HTERT RPE-1 (cell line): ENCODE results near the gene STOX2.

Experiments used
- in situ Hi-C: fragments of 300-500 bp; cut with MboI; formaldehyde crosslinking; loops from 4 replicates; pipeline ENCODE4 v1.14.3; 2020; ENCODE audit warnings: low sequenced_read_pairs

STOX2 gene

DNA sequence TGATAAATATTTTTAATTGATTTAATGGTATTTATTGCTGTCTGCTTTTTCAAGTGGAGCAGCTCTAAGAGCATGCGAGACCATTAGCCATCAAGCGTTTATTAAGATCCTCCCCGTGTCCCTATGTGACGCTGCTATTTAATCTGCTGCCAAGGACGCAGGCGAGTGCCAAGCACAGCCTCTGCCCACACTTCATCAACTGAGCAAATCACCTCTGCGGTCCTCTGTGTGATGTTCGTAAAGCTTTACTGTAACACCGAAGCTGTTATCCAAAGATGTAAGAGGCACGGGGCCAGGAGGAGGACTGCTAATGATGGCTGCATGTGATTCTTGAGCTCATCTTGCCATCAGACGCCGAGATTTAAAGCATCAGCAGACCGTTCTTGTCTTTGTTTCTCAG lies 79.5 kb downstream of the STOX2 start:
- in situ Hi-C loops = no loop called here

DNA sequence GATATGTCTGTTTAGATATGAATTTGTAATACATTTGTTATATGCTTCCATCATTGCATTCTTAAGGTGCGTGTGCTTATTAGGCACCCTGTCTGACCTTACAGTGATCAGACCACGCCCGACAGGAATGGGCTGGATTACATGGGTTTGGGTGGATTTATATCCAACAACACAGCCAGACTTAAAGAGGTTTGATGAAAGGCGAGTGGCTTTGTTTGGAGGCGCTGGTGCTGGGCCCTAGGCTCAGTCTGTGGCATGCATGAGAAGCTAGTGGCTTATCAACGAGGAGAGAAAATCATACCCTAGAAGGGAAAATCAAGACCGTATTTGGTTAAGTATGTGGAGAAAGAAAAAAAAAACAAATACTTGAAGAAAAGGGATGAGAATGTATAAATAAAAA lies 80.7 kb downstream of the STOX2 start:
- in situ Hi-C loops = no loop called here

DNA sequence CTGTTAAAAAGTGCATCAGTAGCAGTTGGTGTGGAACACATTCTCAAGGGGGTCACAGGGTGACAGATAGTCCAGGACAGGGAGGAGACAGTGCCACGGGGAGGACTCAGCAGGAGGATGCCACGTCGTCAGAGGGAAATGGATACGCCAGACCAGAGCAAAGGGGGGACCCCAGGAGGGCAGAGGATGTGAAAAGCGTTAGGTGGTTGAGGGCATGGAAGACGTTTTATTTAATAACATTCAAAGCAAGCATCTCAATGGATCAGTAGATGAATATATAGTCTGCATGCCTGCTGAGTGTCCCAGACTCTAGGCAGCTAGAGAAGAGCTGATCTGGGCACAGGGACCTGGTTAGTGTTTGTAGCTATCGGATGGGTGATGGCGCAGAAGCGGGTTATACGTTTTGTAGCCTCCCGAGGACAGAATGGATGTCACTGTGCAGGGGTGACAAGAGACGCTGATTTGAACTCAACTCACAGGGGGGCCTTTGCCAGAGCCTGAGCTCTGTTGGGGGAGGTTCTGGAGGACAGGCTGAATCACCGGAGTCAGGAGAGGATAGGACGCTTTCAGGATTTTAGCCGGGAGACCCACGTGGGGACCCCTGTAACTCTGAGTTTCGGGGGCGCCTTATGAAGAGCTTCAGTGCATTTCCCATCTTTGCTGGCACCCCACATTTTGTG lies 81.3 kb downstream of the STOX2 start:
- in situ Hi-C loops = no loop called here

DNA sequence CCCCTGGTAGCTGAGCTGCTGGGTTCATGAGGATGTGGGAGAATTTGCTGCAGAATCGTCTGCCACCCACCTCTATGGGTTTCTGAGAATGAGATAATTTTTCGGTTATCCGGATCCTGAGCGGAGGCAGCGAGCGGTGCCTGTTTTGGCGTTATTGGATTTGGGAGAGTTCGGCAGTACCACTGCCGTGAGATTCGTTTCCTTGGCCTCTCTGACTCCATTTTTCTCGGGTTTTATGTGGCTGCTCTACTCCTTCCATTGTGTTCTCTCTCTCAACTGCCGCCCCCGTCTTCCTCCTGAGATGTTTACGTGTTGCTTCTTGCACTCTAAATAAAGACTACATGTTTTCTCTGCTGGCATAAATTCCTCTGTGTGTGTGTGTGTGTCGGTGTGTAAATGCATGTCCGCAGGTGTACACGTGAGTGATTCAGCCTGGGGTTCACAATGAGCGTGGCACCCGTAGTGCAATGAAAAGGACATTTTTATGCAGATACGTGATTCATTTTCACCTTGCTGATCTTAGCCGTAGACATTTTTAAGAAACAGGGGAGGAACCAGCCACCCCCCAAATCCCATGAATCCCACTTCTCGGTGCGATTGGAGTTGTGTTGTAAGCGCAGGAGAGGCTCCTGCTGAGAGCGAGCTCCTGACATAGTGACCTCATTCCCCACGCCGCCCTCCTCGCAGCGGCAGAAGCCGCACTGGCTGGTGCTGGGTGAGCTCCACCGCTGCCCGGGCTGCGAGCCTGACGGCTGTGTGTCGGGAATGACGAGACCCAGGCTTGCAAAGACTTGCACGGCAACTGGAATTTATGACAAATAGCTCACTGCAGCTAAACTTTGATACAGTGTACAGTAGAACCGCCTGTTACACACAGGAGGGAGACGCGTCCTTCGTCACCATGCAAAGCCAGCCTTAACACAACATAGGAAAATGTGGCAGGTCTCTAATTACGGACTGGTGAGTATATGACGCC lies 82.2 kb downstream of the STOX2 start:
- in situ Hi-C loops = no loop called here

GRCh38 chr4:183987987-183988392 lies 82.9 kb downstream of the STOX2 start:
- in situ Hi-C loops = no loop called here

- in situ Hi-C loops = no loop called here
Observed at GRCh38 chr4:183988874-183989273, 83.8 kb downstream of the STOX2 start.

DNA sequence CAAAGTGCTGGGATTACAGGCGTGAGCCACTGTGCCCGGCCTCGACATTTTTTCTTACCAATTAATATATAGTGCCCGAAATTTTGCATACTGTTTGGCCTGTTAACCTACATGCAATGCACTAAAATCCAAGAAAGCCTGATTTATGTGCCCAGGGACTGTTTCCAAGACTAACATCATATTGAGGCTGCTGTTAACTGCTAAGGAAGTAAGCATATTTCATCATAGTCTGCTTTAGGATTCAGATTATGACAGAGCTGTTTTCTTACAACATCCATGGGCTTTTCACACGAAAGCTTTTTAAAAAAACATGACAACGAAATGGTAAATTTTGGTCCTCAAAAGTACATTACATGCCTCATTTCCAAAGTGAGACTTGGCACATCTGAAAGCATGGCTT lies 84.4 kb downstream of the STOX2 start:
- in situ Hi-C loops = no loop called here

- in situ Hi-C loops = no loop called here
Observed at GRCh38 chr4:183989931-183990330, 84.8 kb downstream of the STOX2 start.

- in situ Hi-C loops = no loop called here
Observed at GRCh38 chr4:183993676-183994075, 88.6 kb downstream of the STOX2 start.

DNA sequence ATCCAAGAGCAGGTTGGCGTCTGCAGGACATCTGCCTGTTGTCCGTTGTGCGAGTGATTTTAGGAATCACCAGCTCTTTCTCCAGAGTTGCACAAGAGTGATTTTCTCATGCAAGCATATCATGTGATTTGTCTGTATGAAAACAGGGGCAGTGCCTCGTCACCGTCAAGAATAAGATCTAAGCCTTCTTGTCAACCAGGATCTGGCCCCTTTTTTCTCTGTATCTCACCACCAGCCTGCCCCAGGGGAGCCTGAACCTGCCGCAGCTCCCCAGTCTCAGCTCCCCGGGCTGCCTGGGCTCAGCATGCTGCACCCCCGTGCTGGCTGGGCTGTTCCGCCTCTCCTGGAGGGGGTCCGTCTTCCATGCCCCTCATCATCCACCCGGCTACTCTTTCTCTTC lies 90.5 kb downstream of the STOX2 start:
- in situ Hi-C loops = no loop called here

DNA sequence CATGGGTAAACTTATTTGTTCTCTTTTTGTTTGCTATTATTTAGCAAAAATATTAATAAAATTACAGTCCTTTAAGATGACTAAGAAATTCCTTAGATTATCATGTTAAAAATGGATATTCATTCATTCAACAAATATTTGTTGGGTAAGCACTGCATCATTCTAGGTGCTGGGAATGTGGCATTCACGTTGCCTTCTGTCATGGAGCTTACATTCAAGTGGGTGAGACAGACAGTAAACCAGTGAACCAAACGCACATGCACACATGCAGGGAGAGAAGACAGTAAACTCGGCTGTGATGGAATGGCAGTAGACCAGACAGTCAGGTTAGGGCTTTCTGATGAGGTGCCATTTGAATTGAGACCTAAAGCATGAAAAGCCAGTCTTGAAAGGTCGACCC lies 91.8 kb downstream of the STOX2 start:
- in situ Hi-C loops = no loop called here

DNA sequence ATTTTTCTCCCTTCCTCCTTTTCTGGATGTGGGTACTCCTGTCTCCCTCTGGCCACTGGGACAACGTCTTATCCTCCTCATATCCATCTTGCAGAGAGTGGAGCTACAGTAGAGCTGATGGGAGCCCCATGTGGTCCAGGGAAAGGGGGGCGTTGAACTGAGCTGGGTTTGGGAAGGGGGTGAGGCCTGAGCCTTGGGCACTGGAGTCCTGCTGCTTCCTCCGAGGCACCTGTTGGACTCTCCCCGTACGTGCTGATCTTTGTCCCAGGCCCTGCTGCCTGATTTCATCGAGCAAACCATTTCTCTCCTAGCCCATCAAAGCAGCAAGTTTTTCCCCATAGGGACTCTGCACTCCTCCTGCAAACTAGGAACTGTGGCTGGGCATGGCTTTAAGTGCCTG lies 94.3 kb downstream of the STOX2 start:
- in situ Hi-C loops = no loop called here

DNA sequence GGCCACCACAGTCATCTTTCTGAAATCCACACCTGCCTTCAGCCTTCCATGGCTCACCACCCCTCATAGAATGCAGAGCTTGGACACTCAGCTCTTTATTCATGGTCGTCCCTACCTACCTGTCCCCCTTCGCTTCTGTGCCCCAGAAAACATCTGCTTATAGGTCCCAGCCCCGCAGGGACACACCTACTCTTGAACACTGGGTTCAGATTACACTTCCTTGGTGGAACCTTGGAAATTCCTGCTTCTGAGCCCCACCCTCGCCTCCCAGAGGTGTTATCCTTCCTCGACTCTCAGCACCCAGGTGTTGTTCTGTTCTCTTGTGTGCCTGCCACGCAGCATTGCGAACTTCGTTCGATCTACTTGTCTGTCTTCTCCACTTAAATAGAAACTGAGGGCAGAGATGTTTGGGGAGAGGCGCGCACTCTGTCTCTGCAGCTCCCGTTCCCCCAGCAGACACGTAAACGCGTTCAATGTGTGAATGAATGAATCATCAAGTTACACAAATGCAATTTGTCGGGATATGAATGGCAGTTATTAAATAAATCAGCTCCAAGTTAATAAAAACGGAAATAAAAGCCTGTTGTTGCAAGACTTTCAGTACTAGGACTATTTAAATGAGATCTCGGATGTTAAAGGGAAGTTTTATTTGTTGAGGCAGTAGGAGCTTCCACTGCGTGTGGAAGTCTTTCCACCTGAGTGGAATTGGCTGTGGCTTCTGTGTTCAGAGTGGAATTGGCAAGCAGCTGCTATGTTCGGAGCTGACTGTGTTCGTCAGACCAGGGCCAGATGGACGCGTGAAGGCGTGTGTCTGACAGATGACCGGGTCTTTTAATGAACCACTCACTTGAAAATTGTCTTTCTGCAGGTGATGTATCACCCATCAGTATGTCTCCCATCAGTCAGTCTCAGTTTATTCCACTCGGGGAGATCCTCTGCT lies 95.6 kb downstream of the STOX2 start:
- in situ Hi-C loops = no loop called here

DNA sequence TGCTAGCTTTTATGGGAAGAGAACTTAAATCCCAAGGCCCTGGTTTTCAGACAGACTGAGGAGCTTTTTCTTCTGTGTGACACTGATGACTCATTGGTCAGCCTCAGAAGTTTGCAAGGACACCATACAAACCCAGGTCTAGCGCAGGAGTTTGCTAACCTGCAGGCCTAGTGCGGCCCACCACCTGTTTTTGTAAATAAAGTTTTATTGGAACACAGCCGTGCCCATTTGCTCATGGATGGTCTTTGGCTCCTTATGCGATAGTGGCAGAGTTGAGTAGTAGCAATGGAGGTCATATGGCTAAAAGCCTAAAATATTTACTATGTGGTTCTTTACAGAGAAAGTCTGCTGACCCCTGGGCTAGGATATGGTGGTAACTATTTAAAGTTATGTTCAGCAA lies 98.3 kb downstream of the STOX2 start:
- in situ Hi-C loops = no loop called here

DNA sequence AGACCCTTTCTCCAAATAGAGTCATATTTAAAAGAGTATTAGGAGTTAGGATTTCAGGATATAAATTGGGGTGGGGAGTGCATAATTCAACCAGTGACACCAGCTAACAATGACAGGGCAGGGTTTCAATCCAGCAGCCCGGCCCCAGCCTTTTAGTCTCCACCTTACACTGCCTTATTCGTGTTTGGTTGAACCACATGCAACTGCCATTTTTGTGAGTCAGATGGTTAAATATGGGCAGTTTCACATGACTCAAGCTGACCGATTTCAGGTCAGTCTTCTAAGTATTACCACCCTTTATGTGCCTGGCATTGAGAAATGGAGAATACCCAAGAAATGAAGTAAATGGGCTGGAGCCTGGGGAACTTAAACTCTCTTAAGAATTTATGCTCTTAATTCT lies 102.8 kb downstream of the STOX2 start:
- in situ Hi-C loops = no loop called here

- in situ Hi-C loops = no loop called here
Observed at GRCh38 chr4:184010696-184011095, 105.6 kb downstream of the STOX2 start.

- in situ Hi-C loops = no loop called here
Observed at GRCh38 chr4:184011826-184012380, 106.8 kb downstream of the STOX2 start.

DNA sequence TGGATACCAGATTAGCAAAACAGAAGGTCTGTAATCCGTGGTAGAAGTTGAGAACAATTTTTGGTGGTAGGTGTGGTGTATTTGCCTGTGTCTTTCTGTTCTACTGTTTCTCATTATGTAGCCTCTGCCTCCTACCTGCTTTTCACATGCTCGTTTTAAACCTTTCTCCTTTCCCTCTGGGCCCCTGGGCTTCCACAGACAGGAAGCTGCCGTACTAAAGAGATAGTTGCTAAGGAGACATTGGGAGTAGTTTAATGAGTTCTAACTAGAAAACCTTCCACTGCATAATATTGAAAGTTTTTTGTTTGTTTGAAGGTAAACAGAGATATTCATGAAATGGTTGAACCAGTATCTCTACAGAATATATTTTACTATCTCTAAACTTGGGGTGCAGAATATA lies 107.8 kb downstream of the STOX2 start:
- in situ Hi-C loops = no loop called here

DNA sequence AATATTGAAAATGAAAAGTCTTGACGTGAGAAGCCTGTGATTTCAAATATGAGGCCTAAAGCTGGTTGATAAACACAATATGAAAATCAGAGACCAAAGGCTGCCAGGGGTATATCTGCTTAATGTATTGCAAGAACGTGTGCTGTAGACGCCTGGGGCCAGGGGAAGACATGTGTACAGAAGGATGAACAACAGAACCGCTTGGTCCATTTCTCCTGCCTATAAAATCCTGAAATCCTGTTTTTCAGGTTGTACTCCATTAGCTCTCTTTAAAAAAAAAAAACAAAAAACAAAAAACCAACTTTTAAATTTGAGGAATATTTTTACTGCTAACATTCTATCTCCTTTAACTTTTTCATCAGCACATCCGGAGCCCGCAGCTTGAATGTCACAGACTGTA lies 109.2 kb downstream of the STOX2 start:
- in situ Hi-C loops = no loop called here

GRCh38 chr4:184016759-184017668 lies 111.9 kb downstream of the STOX2 start:
- in situ Hi-C loops = no loop called here
